Thymus (tissue), 11 donors: ENCODE data around the gene HSD3B7. TPM values are rescaled to one million over a fixed set of nuclear protein-coding genes. Genes with fewer than 3 reads are reported as not detected.

ENCODE experiments used
- DNase-seq, 9 donors: peaks; one replicate each; pipeline ENCODE4 v3.0.0-alpha.2; 2013; ENCODE audit warnings: low spot score in 9 of 9, low read depth in 6 of 9, missing footprints in 1 of 9
- H3K27ac ChIP-seq, 2 donors: one replicate each; pipeline ENCODE4 v1.5.1; 2013; ENCODE audit warnings: control low read depth in 1 of 2, low read depth in 1 of 2, low read length in 1 of 2, mild to moderate bottlenecking in 1 of 2, moderate library complexity in 1 of 2
- H3K27me3 ChIP-seq, 2 donors: one replicate each; pipeline ENCODE4 v1.5.1; 2013; ENCODE audit warnings: low read length in 1 of 2; ENCODE audit not compliant: control insufficient read depth in 2 of 2, insufficient read depth in 1 of 2
- H3K36me3 ChIP-seq, 2 donors: one replicate each; pipeline ENCODE4 v1.5.1; 2013; ENCODE audit warnings: low read length in 1 of 2, mild to moderate bottlenecking in 1 of 2, moderate library complexity in 1 of 2; ENCODE audit not compliant: control insufficient read depth in 2 of 2, insufficient read depth in 2 of 2
- H3K4me1 ChIP-seq, 2 donors: one replicate each; pipeline ENCODE4 v1.5.1; 2013; ENCODE audit warnings: low read length in 2 of 2; ENCODE audit not compliant: control insufficient read depth in 2 of 2, insufficient read depth in 2 of 2
- H3K4me3 ChIP-seq, 2 donors: one replicate each; pipeline ENCODE4 v1.5.1; 2013; ENCODE audit warnings: low read length in 2 of 2, control low read depth in 1 of 2, mild to moderate bottlenecking in 1 of 2
- H3K9me3 ChIP-seq, 2 donors: one replicate each; pipeline ENCODE4 v1.5.1; 2013; ENCODE audit warnings: low read length in 1 of 2, mild to moderate bottlenecking in 1 of 2; ENCODE audit not compliant: control insufficient read depth in 2 of 2, insufficient read depth in 1 of 2
- WGBS: extraction: QIAGEN DNeasy Blood & Tissue Kit; methylation state at CpG from one replicate; pipeline ENCODE4 v1.1.7; 2013; 5-methylcytosine and 5-hydroxymethylcytosine counted together
- polyA plus RNA-seq: library from polyadenylated mRNA; stranded (reverse); fragments of 200-250 nt; gene quantifications from one replicate; pipeline ENCODE4 v1.2.3, GENCODE V29; 2013
- total RNA-seq: library from RNA; stranded (reverse); fragments of 120-200 nt; gene quantifications from one replicate; pipeline ENCODE4 v1.2.4, GENCODE V29; 2013
- donor health status: healthy.

The HSD3B7 gene
- total and polyA plus RNA-seq, 2 donors: 3.5 to 8.4 TPM

- H3K4me3 ChIP-seq: no peak overlapping the region
- peaks cover 35 to 37% of the 10 kb centered on the region in 2 donors for H3K36me3 ChIP-seq
- no peaks in the 10 kb centered on the region for H3K27me3 ChIP-seq
- no peaks in the 10 kb centered on the region for H3K9me3 ChIP-seq
- 63% methylated on average over 2 of the region's 2 CpGs for WGBS
- H3K27ac ChIP-seq: no peak overlapping the region
- DNase-seq: no peak
- peaks cover 4 to 14% of the 10 kb centered on the region in 2 donors for H3K4me1 ChIP-seq
Observed at GRCh38 chr16:31036691-31037090, 51.7 kb downstream of the HSD3B7 start.

Other genes with a start within 250 kb of the HSD3B7 start
- gene PHKG2, start 236.8 kb upstream of the HSD3B7 start, total RNA-seq: 22.1 TPM
- 53.8 TPM for gene PHKG2, start 236.8 kb upstream of the HSD3B7 start, polyA plus RNA-seq
- 4.8 TPM for gene CFAP119, start 223.1 kb upstream of the HSD3B7 start, total RNA-seq
- 19.6 TPM for gene CFAP119, start 223.1 kb upstream of the HSD3B7 start, polyA plus RNA-seq
- 42.4 TPM for gene RNF40, start 222.9 kb upstream of the HSD3B7 start, total RNA-seq
- gene RNF40, start 222.9 kb upstream of the HSD3B7 start, polyA plus RNA-seq: 74.8 TPM
- 5.0 TPM for gene ZNF629, start 198.0 kb upstream of the HSD3B7 start, total RNA-seq
- gene ZNF629, start 198.0 kb upstream of the HSD3B7 start, polyA plus RNA-seq: 4.6 TPM
- 26.7 TPM for gene BCL7C, start 91.1 kb upstream of the HSD3B7 start, total RNA-seq
- 29.2 TPM for gene BCL7C, start 91.1 kb upstream of the HSD3B7 start, polyA plus RNA-seq
- gene CTF1, start 88.6 kb upstream of the HSD3B7 start, total RNA-seq: 0.38 TPM
- 3.8 TPM for gene CTF1, start 88.6 kb upstream of the HSD3B7 start, polyA plus RNA-seq
- gene FBXL19, start 61.6 kb upstream of the HSD3B7 start, total RNA-seq: 10.2 TPM
- 17.0 TPM for gene FBXL19, start 61.6 kb upstream of the HSD3B7 start, polyA plus RNA-seq
- 12.3 TPM for gene ORAI3, start 36.1 kb upstream of the HSD3B7 start, total RNA-seq
- 26.4 TPM for gene ORAI3, start 36.1 kb upstream of the HSD3B7 start, polyA plus RNA-seq
- 2.4 TPM for gene SETD1A, start 27.5 kb upstream of the HSD3B7 start, total RNA-seq
- 13.1 TPM for gene SETD1A, start 27.5 kb upstream of the HSD3B7 start, polyA plus RNA-seq
- gene STX1B, start 25.4 kb downstream of the HSD3B7 start, total RNA-seq: 0.19 TPM
- gene STX1B, start 25.4 kb downstream of the HSD3B7 start, polyA plus RNA-seq: 1.0 TPM
- gene STX4, start 48.4 kb downstream of the HSD3B7 start, total RNA-seq: 20.0 TPM
- gene STX4, start 48.4 kb downstream of the HSD3B7 start, polyA plus RNA-seq: 108 TPM
- gene ZNF668, start 89.0 kb downstream of the HSD3B7 start, total RNA-seq: 4.3 TPM
- 7.1 TPM for gene ZNF668, start 89.0 kb downstream of the HSD3B7 start, polyA plus RNA-seq
- gene ZNF646, start 89.2 kb downstream of the HSD3B7 start, total RNA-seq: 12.7 TPM
- 8.1 TPM for gene ZNF646, start 89.2 kb downstream of the HSD3B7 start, polyA plus RNA-seq
- gene PRSS53, start 103.7 kb downstream of the HSD3B7 start, total RNA-seq: 0.90 TPM
- 2.9 TPM for gene PRSS53, start 103.7 kb downstream of the HSD3B7 start, polyA plus RNA-seq
- 36.0 TPM for gene VKORC1, start 109.6 kb downstream of the HSD3B7 start, total RNA-seq
- 48.7 TPM for gene VKORC1, start 109.6 kb downstream of the HSD3B7 start, polyA plus RNA-seq
- 9.3 TPM for gene BCKDK, start 123.2 kb downstream of the HSD3B7 start, total RNA-seq
- gene BCKDK, start 123.2 kb downstream of the HSD3B7 start, polyA plus RNA-seq: 16.7 TPM
- gene KAT8, start 132.5 kb downstream of the HSD3B7 start, total RNA-seq: 62.3 TPM
- 72.9 TPM for gene KAT8, start 132.5 kb downstream of the HSD3B7 start, polyA plus RNA-seq
- gene PRSS8, start 150.5 kb downstream of the HSD3B7 start, total RNA-seq: 12.8 TPM
- gene PRSS8, start 150.5 kb downstream of the HSD3B7 start, polyA plus RNA-seq: 18.2 TPM
- gene PRSS36, start 164.9 kb downstream of the HSD3B7 start, total RNA-seq: 5.7 TPM
- gene PRSS36, start 164.9 kb downstream of the HSD3B7 start, polyA plus RNA-seq: 4.3 TPM
- 36.5 TPM for gene FUS, start 194.9 kb downstream of the HSD3B7 start, total RNA-seq
- 478 TPM for gene FUS, start 194.9 kb downstream of the HSD3B7 start, polyA plus RNA-seq
- 55.3 TPM for gene PYCARD, start 217.6 kb downstream of the HSD3B7 start, total RNA-seq
- gene PYCARD, start 217.6 kb downstream of the HSD3B7 start, polyA plus RNA-seq: 62.7 TPM
- 0.19 TPM for gene TRIM72, start 228.9 kb downstream of the HSD3B7 start, total RNA-seq
- 0.50 TPM for gene TRIM72, start 228.9 kb downstream of the HSD3B7 start, polyA plus RNA-seq
- 1.3 TPM for gene PYDC1, start 231.9 kb downstream of the HSD3B7 start, total RNA-seq
- 10.1 TPM for gene PYDC1, start 231.9 kb downstream of the HSD3B7 start, polyA plus RNA-seq